ENCODE data around the gene ANKRD13B. TPM values are rescaled to one million over a fixed set of nuclear protein-coding genes. Genes with fewer than 3 reads are reported as not detected.

The ANKRD13B gene
- polyA plus RNA-seq, 1 donor (not counting 4 experiments of a cell fraction or from before 2014, with no cell fraction given), result 3.7 TPM

DNA sequence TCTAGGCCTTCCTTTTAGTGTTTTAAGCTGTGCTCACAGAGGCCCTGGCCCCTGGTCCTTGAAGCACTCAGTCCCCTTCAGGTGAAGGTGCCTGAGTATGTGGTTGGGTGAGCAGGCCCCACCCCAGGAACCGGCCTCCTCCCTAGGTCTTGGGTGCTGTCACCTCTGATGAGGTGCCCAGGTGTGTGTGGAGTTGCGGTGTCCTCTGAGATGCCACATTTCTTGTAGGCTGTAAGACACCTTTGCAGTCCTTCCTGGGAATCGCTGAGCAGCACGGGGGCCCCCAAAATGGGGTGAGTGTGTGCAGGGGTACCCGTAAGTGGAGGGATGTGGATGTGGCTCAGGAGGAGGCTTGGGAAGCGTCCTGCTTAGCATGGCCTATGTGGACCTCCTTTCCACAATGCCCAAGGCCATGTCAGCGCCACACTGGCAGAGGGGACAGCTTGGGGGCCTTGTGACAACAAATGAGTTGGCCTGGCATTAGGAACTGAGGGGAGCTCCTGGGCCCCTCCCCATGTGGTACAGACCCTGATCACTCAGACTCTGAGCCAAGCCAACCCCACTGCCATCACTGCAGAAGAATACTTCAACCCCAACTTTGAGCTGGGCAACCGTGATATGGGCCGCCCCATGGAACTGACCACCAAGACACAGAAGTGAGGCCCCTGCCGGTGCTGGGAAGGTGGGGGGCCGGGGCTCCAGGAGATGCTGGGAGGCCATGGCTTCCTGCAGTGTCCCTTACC, 18.6 kb downstream of the ANKRD13B start:
- dilution Hi-C loops (cut with MboI; ENCODE audit: extremely low pct_ligation_motif_present, low sequenced_read_pairs), result no loop called here

DNA sequence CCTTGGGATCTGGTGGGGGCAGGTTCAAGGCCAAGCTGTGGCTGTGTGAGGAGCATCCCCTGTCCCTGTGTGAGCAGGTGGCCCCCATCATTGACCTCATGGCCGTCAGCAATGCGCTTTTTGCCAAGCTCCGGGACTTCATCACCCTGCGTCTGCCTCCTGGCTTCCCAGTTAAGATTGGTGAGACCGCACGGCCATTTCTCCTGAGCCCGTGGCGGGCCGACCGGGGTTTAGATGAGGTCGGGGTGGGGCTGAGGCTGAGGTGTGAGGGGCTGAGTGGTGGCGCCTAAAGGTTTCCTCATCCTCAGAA, 19.1 kb downstream of the ANKRD13B start:
- H3K9ac ChIP-seq (ENCODE audit: control insufficient read depth, extremely low read depth, insufficient read depth, low read length), result no peak overlapping the region
- peaks cover 31% of the 10 kb centered on the region for H3K4me1 ChIP-seq (ENCODE audit: control insufficient read depth, extremely low read depth, insufficient read depth, low read length)
- no peak overlapping the region for H3K27ac ChIP-seq (ENCODE audit: control insufficient read depth, insufficient read depth, low read length)
- H2AFZ ChIP-seq (ENCODE audit: control insufficient read depth, low read length), result no peak overlapping the region
- FAIRE-seq, result no peak
- no peaks in the 10 kb centered on the region for H3K79me2 ChIP-seq (ENCODE audit: control insufficient read depth, insufficient read depth, low read length)
- H3K4me2 ChIP-seq (ENCODE audit: control insufficient read depth, extremely low read depth, insufficient read depth, low read depth, low read length), result no peak overlapping the region
- no peaks in the 10 kb centered on the region for H3K27me3 ChIP-seq (ENCODE audit: control insufficient read depth, extremely low read depth, insufficient read depth, low read length)
- DNase-seq (ENCODE audit: low read depth, low spot score), result no peak
- H3K4me3 ChIP-seq (ENCODE audit: control insufficient read depth in 2 of 3, extremely low read depth in 1 of 3, insufficient read depth in 2 of 3, low read depth in 1 of 3, low read length in 3 of 3), result no peak overlapping the region
- H3K9me3 ChIP-seq (ENCODE audit: control insufficient read depth, low read depth, low read length), result no peaks in the 10 kb centered on the region
- no peak for TF ChIP-seq EZH2 (IDR thresholded peaks at IDR 0.05; ENCODE audit: low read length)
- TF ChIP-seq, protein P1, sequence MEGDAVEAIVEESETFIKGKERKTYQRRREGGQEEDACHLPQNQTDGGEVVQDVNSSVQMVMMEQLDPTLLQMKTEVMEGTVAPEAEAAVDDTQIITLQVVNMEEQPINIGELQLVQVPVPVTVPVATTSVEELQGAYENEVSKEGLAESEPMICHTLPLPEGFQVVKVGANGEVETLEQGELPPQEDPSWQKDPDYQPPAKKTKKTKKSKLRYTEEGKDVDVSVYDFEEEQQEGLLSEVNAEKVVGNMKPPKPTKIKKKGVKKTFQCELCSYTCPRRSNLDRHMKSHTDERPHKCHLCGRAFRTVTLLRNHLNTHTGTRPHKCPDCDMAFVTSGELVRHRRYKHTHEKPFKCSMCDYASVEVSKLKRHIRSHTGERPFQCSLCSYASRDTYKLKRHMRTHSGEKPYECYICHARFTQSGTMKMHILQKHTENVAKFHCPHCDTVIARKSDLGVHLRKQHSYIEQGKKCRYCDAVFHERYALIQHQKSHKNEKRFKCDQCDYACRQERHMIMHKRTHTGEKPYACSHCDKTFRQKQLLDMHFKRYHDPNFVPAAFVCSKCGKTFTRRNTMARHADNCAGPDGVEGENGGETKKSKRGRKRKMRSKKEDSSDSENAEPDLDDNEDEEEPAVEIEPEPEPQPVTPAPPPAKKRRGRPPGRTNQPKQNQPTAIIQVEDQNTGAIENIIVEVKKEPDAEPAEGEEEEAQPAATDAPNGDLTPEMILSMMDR (optimal IDR thresholded peaks at IDR 0.05 in 1 of 3, IDR thresholded peaks at IDR 0.05 in 1 of 3, conservative IDR thresholded peaks at IDR 0.05 in 1 of 3; ENCODE audit: extremely low read depth in 1 of 3, insufficient read depth in 2 of 3, low read length in 3 of 3), result no peak
- no peaks in the 10 kb centered on the region for H4K20me1 ChIP-seq (ENCODE audit: control insufficient read depth, extremely low read depth, insufficient read depth, low read length)
- dilution Hi-C loops (cut with MboI; ENCODE audit: extremely low pct_ligation_motif_present, low sequenced_read_pairs), result no loop called here
- H3K36me3 ChIP-seq (ENCODE audit: control insufficient read depth in 2 of 2, extremely low read depth in 1 of 2, insufficient read depth in 2 of 2, low read length in 2 of 2), result no peaks in the 10 kb centered on the region
- H3K9me1 ChIP-seq (ENCODE audit: control insufficient read depth, extremely low read depth, insufficient read depth, low read length), result no peaks in the 10 kb centered on the region

More for the DNA sequence above, 18.6 kb downstream of the ANKRD13B start:
- no peak overlapping the region for H3K27ac ChIP-seq (ENCODE audit: control insufficient read depth, insufficient read depth, low read length)
- H3K9me1 ChIP-seq (ENCODE audit: control insufficient read depth, extremely low read depth, insufficient read depth, low read length), result no peaks in the 10 kb centered on the region
- DNase-seq (ENCODE audit: low read depth, low spot score), result no peak
- H2AFZ ChIP-seq (ENCODE audit: control insufficient read depth, low read length), result no peak overlapping the region
- no peaks in the 10 kb centered on the region for H4K20me1 ChIP-seq (ENCODE audit: control insufficient read depth, extremely low read depth, insufficient read depth, low read length)
- FAIRE-seq, result no peak
- H3K36me3 ChIP-seq (ENCODE audit: control insufficient read depth in 2 of 2, extremely low read depth in 1 of 2, insufficient read depth in 2 of 2, low read length in 2 of 2), result no peaks in the 10 kb centered on the region
- TF ChIP-seq, protein P1 (optimal IDR thresholded peaks at IDR 0.05 in 1 of 3, IDR thresholded peaks at IDR 0.05 in 1 of 3, conservative IDR thresholded peaks at IDR 0.05 in 1 of 3; ENCODE audit: extremely low read depth in 1 of 3, insufficient read depth in 2 of 3, low read length in 3 of 3), result no peak
- TF ChIP-seq EZH2 (IDR thresholded peaks at IDR 0.05; ENCODE audit: low read length), result no peak
- H3K4me2 ChIP-seq (ENCODE audit: control insufficient read depth, extremely low read depth, insufficient read depth, low read depth, low read length), result no peak overlapping the region
- H3K4me3 ChIP-seq (ENCODE audit: control insufficient read depth in 2 of 3, extremely low read depth in 1 of 3, insufficient read depth in 2 of 3, low read depth in 1 of 3, low read length in 3 of 3), result no peak overlapping the region
- H3K27me3 ChIP-seq (ENCODE audit: control insufficient read depth, extremely low read depth, insufficient read depth, low read length), result no peaks in the 10 kb centered on the region
- peaks cover 26% of the 10 kb centered on the region for H3K4me1 ChIP-seq (ENCODE audit: control insufficient read depth, extremely low read depth, insufficient read depth, low read length)
- no peaks in the 10 kb centered on the region for H3K79me2 ChIP-seq (ENCODE audit: control insufficient read depth, insufficient read depth, low read length)
- H3K9me3 ChIP-seq (ENCODE audit: control insufficient read depth, low read depth, low read length), result no peaks in the 10 kb centered on the region
- no peak overlapping the region for H3K9ac ChIP-seq (ENCODE audit: control insufficient read depth, extremely low read depth, insufficient read depth, low read length)
